ENCODE results near the gene PRDM12.

Gene PRDM12

GRCh38 chr9:130635721-130636647 lies 28.4 kb upstream of the PRDM12 start:
- DNase-seq (ENCODE audit: low read depth in 2 of 2): no peak

- no peak for DNase-seq (ENCODE audit: low read depth in 2 of 2)
These were observed 27.8 kb upstream of the PRDM12 start for GRCh38 chr9:130636648-130637020.

DNA sequence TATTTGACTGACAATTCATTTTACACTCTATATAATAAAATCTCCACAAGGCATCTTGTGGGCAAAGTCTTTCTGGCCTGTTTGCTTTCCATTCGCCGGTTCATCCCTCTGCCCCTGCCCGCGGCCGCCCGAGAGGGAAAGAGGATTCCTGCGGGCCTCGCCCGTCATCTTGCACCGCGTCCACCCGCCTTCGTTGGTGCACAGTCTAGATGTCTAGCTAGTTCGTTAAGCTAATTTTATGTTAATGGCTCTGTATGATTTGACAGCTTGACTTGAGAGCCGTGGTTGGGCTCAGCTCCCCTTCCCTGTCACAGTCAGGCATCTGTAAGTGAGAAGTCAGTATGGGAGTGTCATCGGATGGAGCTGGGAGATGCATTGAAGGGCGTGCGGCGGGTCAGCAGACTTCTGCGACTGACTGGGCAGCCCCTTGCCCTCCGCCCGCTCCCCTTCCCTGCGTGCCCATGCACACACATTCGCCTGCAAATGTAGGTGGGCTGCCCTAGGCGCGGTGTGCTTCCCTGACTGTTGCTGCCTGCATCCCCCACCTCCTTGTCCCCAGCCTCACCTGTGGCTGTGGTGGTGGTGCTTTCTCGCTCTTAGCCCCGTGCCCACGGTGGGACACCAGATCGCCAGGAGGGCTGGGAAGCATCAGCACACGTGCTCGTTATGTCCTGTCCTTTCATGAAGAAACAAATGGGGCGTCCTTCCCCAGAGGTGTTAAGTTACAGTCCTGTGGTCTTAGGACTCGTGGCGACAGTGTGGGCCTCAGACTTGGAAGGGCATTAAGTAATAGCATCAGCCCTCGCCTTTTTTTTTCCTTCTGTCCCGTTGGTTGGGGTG lies 25.9 kb upstream of the PRDM12 start:
- no peak for DNase-seq (ENCODE audit: low read depth in 2 of 2)

DNA sequence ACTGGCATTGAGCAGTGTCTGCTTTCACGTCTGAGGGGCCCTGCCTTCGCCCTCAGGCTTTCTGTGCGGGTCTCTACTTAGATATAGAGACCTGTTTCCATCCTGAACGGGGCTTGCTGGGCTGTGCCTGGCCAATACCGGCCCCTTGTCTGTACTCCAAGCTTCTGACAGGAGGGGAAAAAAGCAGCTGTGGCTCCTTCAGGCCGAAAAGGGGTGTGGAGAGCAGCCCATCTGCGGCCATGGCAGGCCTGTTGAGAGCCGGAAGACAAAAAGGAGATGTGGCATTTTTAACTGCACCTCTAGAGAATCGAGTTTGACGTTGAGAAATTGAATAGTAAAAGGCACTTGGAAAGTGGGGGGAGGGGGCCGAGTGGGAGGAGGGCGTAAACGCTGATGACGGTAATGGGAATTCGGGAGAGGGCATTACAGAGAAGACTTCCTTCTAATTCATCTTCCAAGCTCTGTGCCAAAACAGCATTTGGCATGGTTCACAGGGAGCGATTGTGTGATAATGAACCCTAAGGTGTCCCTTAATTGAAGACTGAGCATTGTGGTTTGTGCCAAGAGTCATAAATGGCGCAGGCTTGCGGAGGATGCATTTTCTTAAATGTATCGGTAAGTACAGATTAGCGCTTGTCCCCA lies 25.1 kb upstream of the PRDM12 start:
- DNase-seq (ENCODE audit: low read depth in 2 of 2): no peak

- no peak for DNase-seq (ENCODE audit: low read depth in 2 of 2)
These were observed 24.4 kb upstream of the PRDM12 start for GRCh38 chr9:130639866-130640555.

GRCh38 chr9:130640681-130641080 lies 23.7 kb upstream of the PRDM12 start:
- no peak for DNase-seq (ENCODE audit: low read depth in 2 of 2)

DNA sequence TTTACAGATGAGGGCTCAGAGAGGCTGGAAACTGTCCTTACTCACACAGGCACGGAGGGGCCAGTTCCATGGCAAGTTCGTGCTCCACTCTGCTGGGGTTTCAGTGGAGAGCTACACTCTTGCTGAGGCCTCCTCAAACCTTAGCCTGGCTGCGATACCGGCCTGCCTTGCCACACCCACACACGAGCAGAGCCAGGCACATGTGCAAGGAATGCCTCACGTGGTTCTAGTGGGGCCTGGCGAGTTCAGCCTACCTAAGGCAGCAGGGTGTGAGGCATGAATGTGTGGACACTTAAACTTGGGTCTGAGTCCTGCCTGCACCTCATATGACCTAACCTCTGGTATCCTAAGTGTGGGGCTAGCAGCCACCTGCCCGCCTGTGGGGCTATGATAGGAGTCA lies 21.5 kb upstream of the PRDM12 start:
- DNase-seq (ENCODE audit: low read depth in 2 of 2): no peak

GRCh38 chr9:130651221-130651620 lies 13.2 kb upstream of the PRDM12 start:
- DNase-seq (ENCODE audit: low read depth in 2 of 2): no peak

- no peak for DNase-seq (ENCODE audit: low read depth in 2 of 2)
These were observed 12.6 kb upstream of the PRDM12 start for GRCh38 chr9:130651752-130652151.

DNA sequence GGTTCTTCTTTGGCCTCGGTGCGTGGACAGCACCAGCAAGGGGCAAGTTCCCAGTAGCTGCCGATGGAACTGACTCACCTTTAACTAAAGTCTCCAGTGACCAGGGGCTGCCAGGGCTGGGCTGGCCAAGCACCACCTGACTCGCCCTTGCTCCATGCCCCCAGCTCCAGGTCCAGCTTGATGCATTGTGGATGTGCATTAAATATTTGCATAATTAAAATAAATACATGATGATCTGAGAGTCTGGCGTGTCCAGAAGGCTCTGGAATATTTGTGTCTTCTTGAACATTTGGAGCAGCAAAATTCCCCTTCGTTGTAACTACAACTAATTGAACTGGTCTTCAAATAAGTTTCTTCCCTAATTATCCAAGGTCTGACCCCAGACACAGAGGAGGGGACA lies 9.5 kb upstream of the PRDM12 start:
- DNase-seq (ENCODE audit: low read depth in 2 of 2): no peak

DNA sequence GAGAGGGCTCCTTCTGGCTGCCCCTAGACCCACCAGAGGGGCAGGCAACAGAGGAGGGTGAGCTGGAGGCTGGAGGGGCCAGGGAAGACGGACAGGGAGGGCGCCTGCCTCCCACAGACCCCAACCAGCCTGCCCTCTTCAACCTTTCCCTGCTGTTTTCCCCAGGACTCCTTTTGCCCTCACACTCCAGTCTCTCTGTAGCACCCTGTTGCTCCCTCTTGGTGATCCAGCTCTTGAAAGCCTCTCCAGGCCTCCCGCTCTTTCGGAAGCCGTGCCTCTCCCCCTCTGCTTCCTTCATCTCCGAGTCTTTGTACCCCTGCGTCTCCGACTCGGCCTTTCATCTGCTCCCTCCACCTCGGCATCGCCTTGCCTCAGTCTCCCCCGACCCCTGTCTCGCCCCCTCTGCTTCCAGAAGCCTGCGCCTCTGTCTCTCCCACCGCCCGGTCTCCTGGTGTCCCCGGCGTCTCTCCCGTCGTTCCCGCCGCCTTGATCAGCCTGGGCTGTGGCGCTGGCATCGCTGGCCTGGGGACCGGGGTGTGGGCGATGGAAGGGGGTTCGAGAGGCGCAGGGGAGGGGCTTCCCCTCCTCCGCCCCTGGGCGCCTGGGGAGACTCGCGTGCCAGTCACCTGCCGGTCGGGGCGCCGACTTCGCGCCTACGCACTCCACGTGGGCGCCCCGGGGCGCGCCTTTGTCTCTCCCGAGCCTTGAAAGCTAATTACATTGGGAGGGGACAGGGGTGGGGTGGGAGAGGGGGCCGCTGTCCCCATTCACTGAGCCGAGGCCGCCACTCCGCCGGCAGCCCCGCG lies 5.3 kb upstream of the PRDM12 start:
- no peak for DNase-seq (ENCODE audit: low read depth in 2 of 2)

- DNase-seq (ENCODE audit: low read depth in 2 of 2): no peak
These were observed 4.6 kb upstream of the PRDM12 start for GRCh38 chr9:130659699-130660248.

DNA sequence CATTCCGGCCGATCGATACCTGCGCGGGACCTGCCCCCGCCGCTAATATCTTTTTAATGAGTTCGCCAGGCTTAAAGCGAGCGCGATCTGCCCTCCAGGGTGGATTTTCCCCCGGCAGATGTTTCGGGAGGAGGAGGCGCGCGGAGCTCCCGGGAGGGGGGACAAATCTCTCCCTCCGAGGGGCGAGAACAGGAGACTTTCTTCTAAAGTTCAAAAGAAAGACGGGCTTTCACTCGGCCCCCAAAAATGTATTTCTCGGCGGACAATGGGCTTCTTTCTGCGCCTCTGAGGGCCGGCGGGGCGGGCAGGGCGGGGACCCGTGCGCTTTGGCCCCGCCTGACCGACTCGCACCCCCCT lies 4.1 kb upstream of the PRDM12 start:
- DNase-seq (ENCODE audit: low read depth in 2 of 2): no peak

GRCh38 chr9:130660683-130661450 lies 3.5 kb upstream of the PRDM12 start:
- no peak for DNase-seq (ENCODE audit: low read depth in 2 of 2)

DNA sequence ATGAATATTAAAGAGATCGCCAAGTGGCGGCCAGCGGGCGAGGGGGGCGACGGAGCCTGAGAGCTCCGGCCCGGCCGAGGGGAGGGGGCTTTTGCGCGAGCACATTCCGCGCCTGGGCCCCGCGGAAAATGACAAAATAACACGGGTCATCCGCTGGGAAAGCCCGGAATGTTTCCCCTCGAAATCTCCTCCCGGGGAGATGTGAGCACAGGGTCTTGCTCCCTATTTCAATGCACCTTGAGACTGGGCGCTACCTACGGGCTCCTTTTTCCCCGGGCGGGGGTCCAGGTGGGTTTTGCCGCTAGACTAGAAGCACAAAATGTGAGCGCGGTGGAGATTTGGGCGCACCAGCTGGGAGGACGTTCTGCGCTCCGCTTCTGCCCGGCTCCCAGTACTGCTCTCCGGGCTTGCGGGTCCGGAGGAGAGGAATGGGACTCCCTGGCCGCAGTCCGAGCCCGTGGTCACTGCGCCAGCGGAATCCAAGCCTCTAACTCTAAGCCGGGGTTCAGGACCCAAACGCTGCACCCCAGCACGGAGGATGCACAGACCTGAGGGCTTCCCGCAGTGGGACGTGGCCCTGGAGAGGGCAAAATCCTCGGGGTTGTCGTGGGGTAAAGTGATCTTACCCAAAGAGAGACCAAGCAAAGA lies 2.8 kb upstream of the PRDM12 start:
- DNase-seq (ENCODE audit: low read depth in 2 of 2): no peak

DNA sequence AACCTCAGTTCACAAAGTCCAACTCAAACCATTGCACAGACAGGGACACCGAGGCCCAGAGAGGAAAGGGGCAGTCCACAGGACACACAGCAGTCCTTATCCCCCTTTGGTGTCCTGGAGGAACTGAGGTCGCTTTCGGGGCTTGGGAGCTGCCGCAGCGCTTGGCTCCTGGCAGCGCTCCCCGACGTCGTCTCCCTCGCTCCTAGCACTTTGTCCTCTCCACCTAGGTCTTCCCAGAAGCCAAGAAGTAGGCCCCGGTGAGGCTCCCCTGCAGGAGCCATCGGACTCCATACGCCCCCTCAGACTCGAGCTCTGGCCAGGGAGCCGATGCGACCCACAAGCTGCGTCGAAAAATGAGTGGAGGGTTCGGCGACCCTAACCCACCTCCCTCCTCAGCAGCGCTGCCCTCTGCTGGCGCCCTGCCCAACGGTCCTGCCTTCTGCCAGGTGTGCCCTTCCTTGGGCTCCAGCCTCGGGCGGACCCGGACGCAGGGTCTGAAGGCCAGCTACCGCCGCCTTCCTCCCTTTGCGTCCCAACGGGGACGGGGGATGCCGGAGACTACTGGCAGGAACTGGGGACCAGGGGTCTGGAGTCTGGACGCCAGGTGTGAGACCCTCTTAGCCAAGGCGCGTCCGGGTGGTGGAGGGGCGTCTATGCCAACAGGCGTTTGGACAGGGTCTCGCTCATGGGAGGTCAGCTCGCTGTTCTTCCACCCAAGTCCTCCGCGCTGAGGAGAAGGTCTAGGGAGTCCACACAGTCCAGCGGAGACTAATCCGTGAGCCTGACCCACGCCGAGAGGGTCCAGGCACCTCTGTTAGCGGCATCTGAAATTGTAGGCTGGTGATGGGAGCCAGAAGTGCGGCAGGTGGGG lies 2.1 kb upstream of the PRDM12 start:
- no peak for DNase-seq (ENCODE audit: low read depth in 2 of 2)

DNA sequence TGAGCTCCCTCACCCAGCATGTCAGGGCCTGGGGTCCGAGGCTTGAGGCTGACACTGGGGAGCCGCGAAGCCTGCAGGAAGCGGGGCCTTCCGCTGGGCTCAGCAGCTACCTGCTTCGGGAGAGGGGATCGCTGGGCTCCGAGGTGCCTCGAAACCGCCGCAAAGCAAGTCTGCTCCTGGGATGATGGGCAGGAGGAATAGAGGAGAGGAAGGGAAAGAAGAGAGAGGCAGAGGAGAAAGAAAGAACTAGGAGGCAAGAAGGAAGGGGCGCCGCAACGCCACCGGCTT lies 1.5 kb upstream of the PRDM12 start:
- DNase-seq (ENCODE audit: low read depth in 2 of 2): no peak

- DNase-seq (ENCODE audit: low read depth in 2 of 2): no peak
These were observed 977 bp upstream of the PRDM12 start for GRCh38 chr9:130663258-130663976.

Data from stimulated activated CD4-positive, alpha-beta T cell treated with anti-CD3 and anti-CD28 coated beads, Interleukin-15, amount 100 ng/mL, for 48 hours (primary cell).